Endometrial microvascular endothelial cells (primary cell): ENCODE measurements around the gene ADGRL1. TPM values are rescaled to one million over a fixed set of nuclear protein-coding genes. Genes with fewer than 3 reads are reported as not detected.
"Not testable (repeated sequence)": the region's sequence is repeated elsewhere in the genome, so short reads cannot be mapped to it uniquely, and the experiment has no call there.

Experiments
- in situ Hi-C: cut with HindIII; loops from 2 replicates; pipeline ENCODE4 v1.10.0; 2017; ENCODE audit warnings: low sequenced_read_pairs, low pct_unique_long_range_greater_than_20kb; ENCODE audit errors: inconsistent ontology term
- total RNA-seq: library from RNA; depleted of rRNA; stranded (reverse); fragments of >200 nt; gene quantifications from one replicate; pipeline ENCODE4 v1.2.3, GENCODE V29; 2015; ENCODE audit errors: inconsistent ontology term

The ADGRL1 gene
- total RNA-seq, 1 donor from 2014 or later, result 0.09 TPM

- in situ Hi-C loops, result no loop called here
Measured at GRCh38 chr19:14222886-14223285, 16.9 kb upstream of the ADGRL1 start.

- in situ Hi-C loops, result not testable (repeated sequence)
Measured at GRCh38 chr19:14221345-14221744, 15.4 kb upstream of the ADGRL1 start.

- in situ Hi-C loops, result no loop called here
Measured at GRCh38 chr19:14218620-14219330, 12.8 kb upstream of the ADGRL1 start.

- in situ Hi-C loops, result not testable (repeated sequence)
Measured at GRCh38 chr19:14217886-14218285, 11.9 kb upstream of the ADGRL1 start.

- in situ Hi-C loops, result no loop called here
Measured at GRCh38 chr19:14214580-14214979, 8.6 kb upstream of the ADGRL1 start.

GRCh38 chr19:14210182-14210581 lies 4.2 kb upstream of the ADGRL1 start:
- in situ Hi-C loops, result not testable (repeated sequence)

GRCh38 chr19:14209401-14209800 lies 3.4 kb upstream of the ADGRL1 start:
- in situ Hi-C loops, result not testable (repeated sequence)

GRCh38 chr19:14208496-14208895 lies 2.5 kb upstream of the ADGRL1 start:
- in situ Hi-C loops, result not testable (repeated sequence)

GRCh38 chr19:14207796-14208195 lies 1.8 kb upstream of the ADGRL1 start:
- in situ Hi-C loops, result not testable (repeated sequence)

- in situ Hi-C loops, result not testable (repeated sequence)
Measured at GRCh38 chr19:14206737-14207726, 1.1 kb upstream of the ADGRL1 start.

GRCh38 chr19:14206308-14206707 lies 339 bp upstream of the ADGRL1 start:
- in situ Hi-C loops, result not testable (repeated sequence)

GRCh38 chr19:14204676-14205451 lies 1.1 kb downstream of the ADGRL1 start:
- in situ Hi-C loops, result not testable (repeated sequence)

- in situ Hi-C loops, result not testable (repeated sequence)
Measured at GRCh38 chr19:14204219-14204618, 1.8 kb downstream of the ADGRL1 start.

GRCh38 chr19:14203788-14204187 lies 2.2 kb downstream of the ADGRL1 start:
- in situ Hi-C loops, result not testable (repeated sequence)

- in situ Hi-C loops, result no loop called here
Measured at GRCh38 chr19:14203177-14203576, 2.8 kb downstream of the ADGRL1 start.

- in situ Hi-C loops, result not testable (repeated sequence)
Measured at GRCh38 chr19:14201481-14201880, 4.5 kb downstream of the ADGRL1 start.

- in situ Hi-C loops, result not testable (repeated sequence)
Measured at GRCh38 chr19:14200147-14200841, 5.7 kb downstream of the ADGRL1 start.
